ENCODE results near the gene RPTOR. TPM values are rescaled to one million over a fixed set of nuclear protein-coding genes. Genes with fewer than 3 reads are reported as not detected.

Gene RPTOR
- total RNA-seq, 3 donors from 2014 or later (not counting 1 experiment from before 2014, with no cell fraction given) = 49.2 to 63.6 (median 55.4) TPM

- TF ChIP-seq CTCF (IDR thresholded peaks at IDR 0.05) = no peak
- Histone ChIP-seq H3K4me3 (ENCODE audit: low read length) (no peak overlapping the region), H3K9me3 (ENCODE audit: control insufficient read depth, insufficient read depth, low read length) (no peaks in the 10 kb centered on the region), H3K4me1 (ENCODE audit: control insufficient read depth, insufficient read depth, low read length) (peaks cover 55% of the 10 kb centered on the region), H3K27me3 (ENCODE audit: control insufficient read depth, insufficient read depth, low read length) (no peaks in the 10 kb centered on the region), H3K27ac (ENCODE audit: low read length) (peak overlapping the region; percentile 23), H3K36me3 (ENCODE audit: control insufficient read depth, insufficient read depth, low read length) (no peaks in the 10 kb centered on the region)
- intact Hi-C loops (cut with micrococcal nuclease) = no loop called here
- no peak for DNase-seq
- no peak overlapping the region for H3K4me3 Mint-ChIP-seq
- H3K36me3 Mint-ChIP-seq = no peaks in the 10 kb centered on the region
- peaks cover 7% of the 10 kb centered on the region in 2 donors for H3K9me3 Mint-ChIP-seq
- no peak for ATAC-seq
- peak overlapping the region; percentile 54 to 78 for H3K27ac Mint-ChIP-seq
- 86% methylated on average over 13 of the region's 13 CpGs for WGBS (ENCODE audit: insufficient coverage)
- H3K27me3 Mint-ChIP-seq (ENCODE audit: low read depth in 2 of 2) = no peaks in the 10 kb centered on the region
- H3K4me1 Mint-ChIP-seq = peaks cover 76 to 84% of the 10 kb centered on the region in 2 donors
These were observed 160.3 kb downstream of the RPTOR start for GRCh38 chr17:80704894-80705293.

DNA sequence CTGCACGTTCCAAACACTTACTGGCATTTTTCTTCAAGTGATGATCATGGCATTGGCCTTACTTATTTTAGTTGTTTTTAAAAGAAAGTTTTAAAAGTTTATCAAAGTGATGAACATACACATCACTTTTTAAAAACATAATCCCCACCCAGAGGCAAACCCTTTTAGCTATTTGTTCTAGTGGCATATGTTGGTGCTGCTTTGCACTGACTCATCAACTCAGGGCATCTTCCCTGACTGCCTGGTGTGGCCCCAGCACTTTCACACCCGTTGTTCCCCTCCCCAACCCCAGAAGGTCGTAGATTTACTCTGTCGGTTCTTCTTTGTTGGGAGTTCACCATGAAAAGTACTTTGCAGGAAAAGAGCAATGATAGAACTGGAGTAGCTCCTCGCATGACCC is 161.3 kb downstream of the RPTOR start:
- ATAC-seq (peak in 2 of 3 donors; percentile 38 to 52), DNase-seq (no peak)
- no peaks in the 10 kb centered on the region for H3K27me3 Mint-ChIP-seq (ENCODE audit: low read depth in 2 of 2)
- H3K9me3 Mint-ChIP-seq = no peaks in the 10 kb centered on the region
- peak overlapping the region; percentile 17 for H3K4me3 Mint-ChIP-seq
- H3K4me3 ChIP-seq (ENCODE audit: low read length) = no peak overlapping the region
- peaks cover 58% of the 10 kb centered on the region for H3K4me1 ChIP-seq (ENCODE audit: control insufficient read depth, insufficient read depth, low read length)
- H3K36me3 ChIP-seq (ENCODE audit: control insufficient read depth, insufficient read depth, low read length) = no peaks in the 10 kb centered on the region
- no peak for TF ChIP-seq CTCF (IDR thresholded peaks at IDR 0.05)
- intact Hi-C loops (cut with micrococcal nuclease) = no loop called here
- WGBS (ENCODE audit: insufficient coverage) = 70% methylated on average over 5 of the region's 5 CpGs
- H3K27ac ChIP-seq (ENCODE audit: low read length) = no peak overlapping the region
- no peaks in the 10 kb centered on the region for H3K36me3 Mint-ChIP-seq
- no peaks in the 10 kb centered on the region for H3K27me3 ChIP-seq (ENCODE audit: control insufficient read depth, insufficient read depth, low read length)
- H3K9me3 ChIP-seq (ENCODE audit: control insufficient read depth, insufficient read depth, low read length) = no peaks in the 10 kb centered on the region
- peaks cover 82 to 84% of the 10 kb centered on the region in 2 donors for H3K4me1 Mint-ChIP-seq
- peak overlapping the region; percentile 65 to 73 for H3K27ac Mint-ChIP-seq

GRCh38 chr17:80706463-80706867 is 161.8 kb downstream of the RPTOR start:
- Mint-ChIP-seq H3K9me3 (no peaks in the 10 kb centered on the region), H3K4me3 (no peak overlapping the region), H3K4me1 (peaks cover 86 to 87% of the 10 kb centered on the region in 2 donors), H3K27ac (peak overlapping the region; percentile 65 to 73), H3K36me3 (no peaks in the 10 kb centered on the region), H3K27me3 (ENCODE audit: low read depth in 2 of 2) (no peaks in the 10 kb centered on the region)
- H3K27me3 ChIP-seq (ENCODE audit: control insufficient read depth, insufficient read depth, low read length) = no peaks in the 10 kb centered on the region
- TF ChIP-seq CTCF (IDR thresholded peaks at IDR 0.05) = no peak
- WGBS (ENCODE audit: insufficient coverage) = 95% methylated on average over 5 of the region's 5 CpGs
- DNase-seq (no peak), ATAC-seq (no peak)
- H3K36me3 ChIP-seq (ENCODE audit: control insufficient read depth, insufficient read depth, low read length) = no peaks in the 10 kb centered on the region
- H3K4me1 ChIP-seq (ENCODE audit: control insufficient read depth, insufficient read depth, low read length) = peaks cover 58% of the 10 kb centered on the region
- peak overlapping the region; percentile 2 for H3K27ac ChIP-seq (ENCODE audit: low read length)
- no peaks in the 10 kb centered on the region for H3K9me3 ChIP-seq (ENCODE audit: control insufficient read depth, insufficient read depth, low read length)
- intact Hi-C loops (cut with micrococcal nuclease) = no loop called here
- H3K4me3 ChIP-seq (ENCODE audit: low read length) = no peak overlapping the region

DNA sequence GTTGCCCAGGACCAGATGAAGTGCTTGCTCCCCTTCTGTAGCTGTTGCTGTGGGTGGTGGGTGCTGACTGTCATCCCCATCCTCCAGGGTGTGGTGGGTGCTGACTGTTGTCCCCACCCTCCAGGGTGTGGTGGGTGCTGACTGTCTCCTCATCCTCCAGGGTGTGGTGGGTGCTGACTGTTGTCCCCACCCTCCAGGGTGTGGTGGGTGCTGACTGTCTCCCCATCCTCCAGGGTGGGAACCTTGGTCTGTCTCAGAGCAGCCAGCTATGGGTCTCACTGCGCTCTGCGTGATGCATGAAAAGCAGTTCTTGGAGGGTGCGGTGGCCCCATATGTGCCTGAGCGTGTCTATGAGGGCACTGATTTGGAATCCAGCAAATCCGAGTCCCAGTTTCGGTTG is 163.8 kb downstream of the RPTOR start:
- H3K9me3 Mint-ChIP-seq = no peaks in the 10 kb centered on the region
- DNase-seq (no peak), ATAC-seq (peak in 2 of 3 donors; percentile 35 to 37)
- Histone ChIP-seq H3K9me3 (ENCODE audit: control insufficient read depth, insufficient read depth, low read length) (no peaks in the 10 kb centered on the region), H3K27ac (ENCODE audit: low read length) (peak overlapping the region; percentile 55), H3K4me1 (ENCODE audit: control insufficient read depth, insufficient read depth, low read length) (peaks cover 50% of the 10 kb centered on the region), H3K27me3 (ENCODE audit: control insufficient read depth, insufficient read depth, low read length) (no peaks in the 10 kb centered on the region), H3K4me3 (ENCODE audit: low read length) (no peak overlapping the region), H3K36me3 (ENCODE audit: control insufficient read depth, insufficient read depth, low read length) (no peaks in the 10 kb centered on the region)
- intact Hi-C loops (cut with micrococcal nuclease) = no loop called here
- H3K27me3 Mint-ChIP-seq (ENCODE audit: low read depth in 2 of 2) = no peaks in the 10 kb centered on the region
- peak overlapping the region; percentile 28 for H3K4me3 Mint-ChIP-seq
- no peak for TF ChIP-seq CTCF (IDR thresholded peaks at IDR 0.05)
- no peaks in the 10 kb centered on the region for H3K36me3 Mint-ChIP-seq
- peaks cover 85% of the 10 kb centered on the region in 2 donors for H3K4me1 Mint-ChIP-seq
- peak overlapping the region; percentile 65 to 81 for H3K27ac Mint-ChIP-seq
- 73% methylated on average over 6 of the region's 6 CpGs for WGBS (ENCODE audit: insufficient coverage)
